Left ventricle myocardium inferior (tissue), 1 donor: ENCODE measurements around the gene SNRPF. TPM values are rescaled to one million over a fixed set of nuclear protein-coding genes. Genes with fewer than 3 reads are reported as not detected.
A peak's percentile ranks its signal among the peaks of the same experiment; 100 is the strongest.

Experiments
- DNase-seq: peaks from one replicate; pipeline ENCODE4 v3.0.0-alpha.2; 2020
- H3K27ac ChIP-seq: fragments of 200-600 bp; replicated peaks from 2 replicates; pipeline ENCODE4 v1.8.0; 2021
- H3K27me3 ChIP-seq: fragments of 200-600 bp; 2 replicates; pipeline ENCODE4 v1.8.0; 2021; ENCODE audit warnings: low read depth
- H3K36me3 ChIP-seq: fragments of 200-600 bp; 2 replicates; pipeline ENCODE4 v1.8.0; 2021
- H3K4me1 ChIP-seq: fragments of 200-600 bp; 2 replicates; pipeline ENCODE4 v1.8.0; 2021
- H3K4me3 ChIP-seq: fragments of 200-600 bp; 2 replicates; pipeline ENCODE4 v1.8.0; 2021; ENCODE audit warnings: mild to moderate bottlenecking, moderate library complexity
- H3K9me3 ChIP-seq: fragments of 200-600 bp; replicated peaks from 2 replicates; pipeline ENCODE4 v1.8.0; 2021
- intact Hi-C: fragments of 100-400 bp; cut with micrococcal nuclease; formaldehyde crosslinking; loops from one replicate; pipeline ENCODE4 v1.11.0; 2022
- total RNA-seq: library from RNA; stranded (reverse); fragmentation: NEBNext Ultra II Directional; extraction: Animal tissue kit (Norgen Biotek cat#: 25700); gene quantifications from one replicate; pipeline ENCODE4 v1.2.1, GENCODE V29; 2021
- TF ChIP-seq, protein P1 (sequence below): fragments of 200-600 bp; IDR thresholded peaks from 2 replicates; pipeline ENCODE4 v1.8.0; 2021; ENCODE audit warnings: antibody characterized with exemption, mild to moderate bottlenecking, borderline replicate concordance
- donor health status: DM: no; HTN: yes; CAD: no; lungs with severe emphysema.

The SNRPF gene
- total RNA-seq, 1 donor from 2014 or later, result 10.7 TPM

DNA sequence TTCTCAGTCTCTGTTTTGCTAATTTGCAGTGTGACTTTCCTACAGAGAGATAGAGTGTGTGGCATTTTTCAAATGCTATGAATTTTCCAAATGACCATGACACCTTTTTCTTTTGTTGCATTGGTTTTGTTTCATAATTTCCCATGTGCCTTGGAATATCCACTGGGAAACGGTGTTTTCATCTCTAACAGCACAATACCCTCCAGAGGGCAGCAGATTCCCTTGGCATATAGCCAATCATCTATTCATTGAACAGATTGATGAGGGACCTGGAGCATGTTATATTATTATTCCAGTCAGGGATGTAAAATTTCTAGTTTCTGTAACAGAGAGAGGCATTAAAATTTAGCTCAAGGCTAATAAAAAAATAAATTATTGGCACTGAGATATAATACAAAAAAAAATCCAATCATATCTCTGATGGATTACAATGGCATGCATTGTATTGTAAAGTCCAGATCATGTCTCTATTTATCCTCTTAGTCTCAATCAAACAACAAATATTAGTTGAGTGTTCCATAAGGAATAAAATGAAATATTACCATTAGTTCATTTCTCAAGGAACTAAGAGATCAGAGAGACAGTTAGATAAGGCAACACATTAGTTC, 38.6 kb upstream of the SNRPF start:
- H3K27me3 ChIP-seq, result no peaks in the 10 kb centered on the region
- no peak for DNase-seq
- intact Hi-C loops, result no loop called here
- H3K27ac ChIP-seq, result no peak overlapping the region
- peaks cover 6% of the 10 kb centered on the region for H3K4me1 ChIP-seq
- H3K36me3 ChIP-seq, result no peaks in the 10 kb centered on the region
- H3K9me3 ChIP-seq, result no peaks in the 10 kb centered on the region
- TF ChIP-seq, protein P1, sequence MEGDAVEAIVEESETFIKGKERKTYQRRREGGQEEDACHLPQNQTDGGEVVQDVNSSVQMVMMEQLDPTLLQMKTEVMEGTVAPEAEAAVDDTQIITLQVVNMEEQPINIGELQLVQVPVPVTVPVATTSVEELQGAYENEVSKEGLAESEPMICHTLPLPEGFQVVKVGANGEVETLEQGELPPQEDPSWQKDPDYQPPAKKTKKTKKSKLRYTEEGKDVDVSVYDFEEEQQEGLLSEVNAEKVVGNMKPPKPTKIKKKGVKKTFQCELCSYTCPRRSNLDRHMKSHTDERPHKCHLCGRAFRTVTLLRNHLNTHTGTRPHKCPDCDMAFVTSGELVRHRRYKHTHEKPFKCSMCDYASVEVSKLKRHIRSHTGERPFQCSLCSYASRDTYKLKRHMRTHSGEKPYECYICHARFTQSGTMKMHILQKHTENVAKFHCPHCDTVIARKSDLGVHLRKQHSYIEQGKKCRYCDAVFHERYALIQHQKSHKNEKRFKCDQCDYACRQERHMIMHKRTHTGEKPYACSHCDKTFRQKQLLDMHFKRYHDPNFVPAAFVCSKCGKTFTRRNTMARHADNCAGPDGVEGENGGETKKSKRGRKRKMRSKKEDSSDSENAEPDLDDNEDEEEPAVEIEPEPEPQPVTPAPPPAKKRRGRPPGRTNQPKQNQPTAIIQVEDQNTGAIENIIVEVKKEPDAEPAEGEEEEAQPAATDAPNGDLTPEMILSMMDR, result peak; percentile 63
- no peak overlapping the region for H3K4me3 ChIP-seq

DNA sequence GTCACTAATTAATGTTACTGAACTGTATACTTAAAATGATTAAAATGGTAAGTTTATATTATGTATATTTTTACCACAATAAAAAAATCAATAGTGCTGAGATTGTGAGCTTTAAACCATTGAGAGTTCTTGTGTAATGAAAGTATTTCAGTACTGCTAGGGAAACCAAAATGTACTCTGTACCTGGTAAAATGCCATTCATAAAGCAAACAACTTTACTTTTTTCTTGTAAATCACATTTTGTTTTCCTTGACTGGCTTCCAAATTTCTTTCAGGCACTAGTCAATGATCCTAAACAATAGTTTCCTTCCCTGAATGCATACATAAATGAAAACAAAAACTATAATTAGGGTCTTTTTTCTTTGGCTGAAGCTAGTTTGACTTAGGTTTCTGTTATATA, 29.4 kb upstream of the SNRPF start:
- intact Hi-C loops, result no loop called here
- Histone ChIP-seq H3K27ac (no peak overlapping the region), H3K27me3 (no peaks in the 10 kb centered on the region), H3K4me3 (no peak overlapping the region), H3K9me3 (no peaks in the 10 kb centered on the region), H3K4me1 (no peaks in the 10 kb centered on the region), H3K36me3 (no peaks in the 10 kb centered on the region)
- TF ChIP-seq, protein P1, result no peak
- DNase-seq, result no peak

DNA sequence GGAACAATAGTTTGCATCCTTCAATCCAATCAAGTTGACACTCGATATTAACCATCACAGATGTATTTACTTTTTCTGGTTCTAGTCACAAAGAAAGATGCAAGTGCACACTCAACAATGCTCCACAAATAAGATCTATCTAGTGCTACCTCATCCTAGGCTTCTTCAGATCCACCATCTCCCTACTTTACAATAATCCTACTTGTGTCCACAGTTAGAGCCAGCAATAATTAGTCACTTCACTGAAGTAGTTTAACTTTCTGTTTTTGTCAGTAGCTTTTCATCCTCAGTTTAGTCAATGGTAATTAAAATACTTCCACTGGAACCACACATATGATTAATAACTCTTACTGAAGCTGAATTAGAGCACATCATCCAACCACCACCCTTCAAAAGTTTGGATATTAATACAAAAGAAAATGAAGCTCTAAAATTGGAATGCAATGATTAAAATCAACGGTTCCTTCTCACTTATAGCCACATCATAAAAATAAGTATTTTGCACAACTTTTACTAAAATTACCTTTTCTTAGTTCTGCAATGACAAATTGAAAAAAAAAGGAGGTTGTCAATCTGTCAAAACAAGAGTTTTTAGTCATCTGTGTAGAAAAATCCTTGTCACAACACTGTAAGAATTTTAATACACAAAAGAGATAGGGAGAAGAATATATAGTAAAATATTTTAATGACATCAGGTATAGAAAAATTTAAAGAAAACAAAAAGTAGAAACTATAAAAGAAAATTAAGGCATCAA, 28.2 kb upstream of the SNRPF start:
- H3K27ac ChIP-seq, result no peak overlapping the region
- intact Hi-C loops, result no loop called here
- DNase-seq, result no peak
- no peaks in the 10 kb centered on the region for H3K4me1 ChIP-seq
- no peak overlapping the region for H3K4me3 ChIP-seq
- TF ChIP-seq, protein P1, result no peak
- H3K27me3 ChIP-seq, result no peaks in the 10 kb centered on the region
- H3K9me3 ChIP-seq, result no peaks in the 10 kb centered on the region
- H3K36me3 ChIP-seq, result no peaks in the 10 kb centered on the region

DNA sequence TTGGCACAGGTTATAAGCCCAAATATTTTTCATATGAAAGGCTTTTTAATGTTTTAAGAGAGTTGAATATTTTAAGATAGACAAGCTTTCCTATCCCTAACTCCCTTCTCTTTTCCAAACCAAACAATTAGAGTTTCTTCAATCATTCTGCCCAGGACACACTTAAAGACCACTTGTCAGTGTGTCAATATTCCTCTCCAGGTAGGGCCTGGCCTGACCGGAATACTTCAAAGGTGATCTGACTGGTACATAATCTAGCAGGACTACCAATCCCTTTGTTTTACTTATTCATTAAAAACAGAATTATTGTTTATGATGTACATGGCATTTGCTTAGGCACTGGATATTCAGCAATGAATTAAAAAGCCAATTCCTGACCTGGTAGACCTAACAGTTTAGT, 24.2 kb upstream of the SNRPF start:
- intact Hi-C loops, result no loop called here
- TF ChIP-seq, protein P1, result no peak
- Histone ChIP-seq H3K27ac (no peak overlapping the region), H3K27me3 (no peaks in the 10 kb centered on the region), H3K9me3 (no peaks in the 10 kb centered on the region), H3K4me3 (no peak overlapping the region), H3K4me1 (no peaks in the 10 kb centered on the region), H3K36me3 (no peaks in the 10 kb centered on the region)
- DNase-seq, result no peak

DNA sequence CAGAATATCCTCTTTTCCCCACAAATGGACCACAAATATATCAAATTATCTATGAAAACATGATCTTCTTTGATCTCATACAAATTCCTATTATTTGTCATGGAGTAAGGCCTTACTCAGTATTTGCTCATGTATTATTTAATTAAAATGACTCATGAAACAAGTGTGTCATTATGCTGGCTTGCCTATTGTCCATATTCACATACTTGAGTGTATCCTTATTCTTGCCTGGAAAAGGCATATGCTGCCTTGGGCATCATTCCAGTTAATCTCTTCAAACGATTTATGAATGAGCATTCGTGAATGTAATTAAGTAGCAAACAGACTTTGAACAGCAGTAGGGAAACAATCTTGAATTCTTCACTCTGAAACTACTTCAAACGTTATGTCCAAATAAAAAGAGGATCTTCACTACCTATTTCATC, 22.6 kb upstream of the SNRPF start:
- H3K27me3 ChIP-seq, result no peaks in the 10 kb centered on the region
- TF ChIP-seq, protein P1, result no peak

More for the DNA sequence above, 22.6 kb upstream of the SNRPF start:
- Histone ChIP-seq H3K9me3 (no peaks in the 10 kb centered on the region), H3K4me1 (no peaks in the 10 kb centered on the region), H3K27ac (no peak overlapping the region), H3K4me3 (no peak overlapping the region), H3K36me3 (no peaks in the 10 kb centered on the region)
- intact Hi-C loops, result no loop called here
- no peak for DNase-seq
